ENCODE results near the gene PCP2. TPM values are rescaled to one million over a fixed set of nuclear protein-coding genes. Genes with fewer than 3 reads are reported as not detected.

Gene PCP2
- polyA plus RNA-seq (2011; rRNA removed), result not detected in 2 replicates
- not detected in 2 replicates for polyA minus RNA-seq (2011; rRNA and poly(A)+ RNA removed)

DNA sequence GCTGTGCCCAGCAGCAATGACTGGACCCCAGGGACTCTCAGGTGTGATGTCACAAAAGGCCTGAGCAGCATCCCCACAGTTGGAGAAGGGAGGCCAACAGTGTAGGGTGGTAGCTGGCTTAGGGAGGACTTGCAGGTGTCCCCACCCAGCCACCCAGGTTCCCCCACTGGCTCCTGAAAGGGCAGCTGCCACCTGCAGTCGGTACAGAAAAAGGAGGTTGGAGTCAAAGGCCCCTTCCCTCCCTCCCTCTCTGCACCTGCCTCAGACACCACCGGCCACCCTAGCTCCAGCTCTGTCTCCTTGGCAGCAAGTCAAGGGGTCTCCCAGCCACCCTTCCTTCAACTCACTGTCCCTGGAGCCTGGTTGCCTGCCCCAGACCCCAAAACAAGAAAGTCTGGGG lies at the start of gene PCP2:
Gene PCP2, minus strand, starts transcription at position 22 of the 400 bp plus-strand sequence. CDS start 262 bp downstream, outside the sequence.
- ChIA-PET CTCF (interaction anchor here (0.5 kb wide), 1 partner anchor 277 kb away, joined by 4 read pairs; no protein-coding TSS in a partner anchor), POLR2A (interaction anchor here (0.7 kb wide), 1 partner anchor 10 kb away, joined by 3 read pairs; no protein-coding TSS in a partner anchor)
- TF ChIP-seq, protein P1, sequence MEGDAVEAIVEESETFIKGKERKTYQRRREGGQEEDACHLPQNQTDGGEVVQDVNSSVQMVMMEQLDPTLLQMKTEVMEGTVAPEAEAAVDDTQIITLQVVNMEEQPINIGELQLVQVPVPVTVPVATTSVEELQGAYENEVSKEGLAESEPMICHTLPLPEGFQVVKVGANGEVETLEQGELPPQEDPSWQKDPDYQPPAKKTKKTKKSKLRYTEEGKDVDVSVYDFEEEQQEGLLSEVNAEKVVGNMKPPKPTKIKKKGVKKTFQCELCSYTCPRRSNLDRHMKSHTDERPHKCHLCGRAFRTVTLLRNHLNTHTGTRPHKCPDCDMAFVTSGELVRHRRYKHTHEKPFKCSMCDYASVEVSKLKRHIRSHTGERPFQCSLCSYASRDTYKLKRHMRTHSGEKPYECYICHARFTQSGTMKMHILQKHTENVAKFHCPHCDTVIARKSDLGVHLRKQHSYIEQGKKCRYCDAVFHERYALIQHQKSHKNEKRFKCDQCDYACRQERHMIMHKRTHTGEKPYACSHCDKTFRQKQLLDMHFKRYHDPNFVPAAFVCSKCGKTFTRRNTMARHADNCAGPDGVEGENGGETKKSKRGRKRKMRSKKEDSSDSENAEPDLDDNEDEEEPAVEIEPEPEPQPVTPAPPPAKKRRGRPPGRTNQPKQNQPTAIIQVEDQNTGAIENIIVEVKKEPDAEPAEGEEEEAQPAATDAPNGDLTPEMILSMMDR (IDR thresholded peaks at IDR 0.05; ENCODE audit: low read depth, low read length), result no peak
- H3K4me3 ChIP-seq (ENCODE audit: low read depth, low read length), result no peak within 1 kb of the TSS
- no peak within 1 kb of the TSS for H3K27ac ChIP-seq (ENCODE audit: low read depth, low read length)
- peaks cover 6% of the 10 kb centered on the region for H3K27me3 ChIP-seq (ENCODE audit: control insufficient read depth, insufficient read depth, low read length)
- no peak for DNase-seq (ENCODE audit: low read depth, low spot score)
- no peaks in the 10 kb centered on the region; the same call in 1 of the 2 replicates for H3K9me3 ChIP-seq (ENCODE audit: control insufficient read depth, insufficient read depth, low read length)

DNA sequence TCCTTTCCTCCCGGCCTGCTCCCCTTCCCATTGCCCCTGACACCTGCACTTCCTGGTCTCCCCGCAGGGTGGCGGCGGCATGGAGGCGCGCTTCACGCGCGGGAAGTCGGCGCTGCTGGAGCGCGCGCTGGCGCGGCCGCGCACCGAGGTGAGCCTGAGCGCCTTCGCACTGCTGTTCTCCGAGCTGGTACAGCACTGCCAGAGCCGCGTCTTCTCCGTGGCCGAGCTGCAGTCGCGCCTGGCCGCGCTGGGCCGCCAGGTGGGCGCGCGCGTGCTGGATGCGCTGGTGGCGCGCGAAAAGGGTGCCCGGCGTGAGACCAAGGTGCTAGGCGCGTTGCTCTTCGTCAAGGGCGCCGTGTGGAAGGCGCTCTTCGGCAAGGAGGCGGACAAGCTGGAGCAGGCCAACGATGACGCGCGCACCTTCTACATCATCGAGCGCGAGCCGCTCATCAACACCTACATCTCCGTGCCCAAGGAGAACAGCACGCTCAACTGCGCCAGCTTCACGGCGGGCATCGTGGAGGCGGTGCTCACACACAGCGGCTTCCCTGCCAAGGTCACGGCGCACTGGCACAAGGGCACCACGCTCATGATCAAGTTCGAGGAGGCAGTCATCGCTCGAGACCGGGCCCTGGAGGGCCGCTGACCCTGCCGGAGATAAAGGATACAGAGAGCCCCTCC lies 48.8 kb upstream of the PCP2 start:
- DNase-seq (ENCODE audit: low read depth, low spot score), result no peak
- ChIA-PET POLR2A (no interaction called here), CTCF (no interaction called here)
- no peaks in the 10 kb centered on the region; the same call in 1 of the 2 replicates for H3K9me3 ChIP-seq (ENCODE audit: control insufficient read depth, insufficient read depth, low read length)
- TF ChIP-seq, protein P1 (IDR thresholded peaks at IDR 0.05; ENCODE audit: low read depth, low read length), result no peak; the same call in 1 of the 2 replicates
- no peak overlapping the region for H3K27ac ChIP-seq (ENCODE audit: low read depth, low read length)
- peak overlapping the region; percentile 92 for H3K4me3 ChIP-seq (ENCODE audit: low read depth, low read length)
- H3K27me3 ChIP-seq (ENCODE audit: control insufficient read depth, insufficient read depth, low read length), result peaks cover 3% of the 10 kb centered on the region

DNA sequence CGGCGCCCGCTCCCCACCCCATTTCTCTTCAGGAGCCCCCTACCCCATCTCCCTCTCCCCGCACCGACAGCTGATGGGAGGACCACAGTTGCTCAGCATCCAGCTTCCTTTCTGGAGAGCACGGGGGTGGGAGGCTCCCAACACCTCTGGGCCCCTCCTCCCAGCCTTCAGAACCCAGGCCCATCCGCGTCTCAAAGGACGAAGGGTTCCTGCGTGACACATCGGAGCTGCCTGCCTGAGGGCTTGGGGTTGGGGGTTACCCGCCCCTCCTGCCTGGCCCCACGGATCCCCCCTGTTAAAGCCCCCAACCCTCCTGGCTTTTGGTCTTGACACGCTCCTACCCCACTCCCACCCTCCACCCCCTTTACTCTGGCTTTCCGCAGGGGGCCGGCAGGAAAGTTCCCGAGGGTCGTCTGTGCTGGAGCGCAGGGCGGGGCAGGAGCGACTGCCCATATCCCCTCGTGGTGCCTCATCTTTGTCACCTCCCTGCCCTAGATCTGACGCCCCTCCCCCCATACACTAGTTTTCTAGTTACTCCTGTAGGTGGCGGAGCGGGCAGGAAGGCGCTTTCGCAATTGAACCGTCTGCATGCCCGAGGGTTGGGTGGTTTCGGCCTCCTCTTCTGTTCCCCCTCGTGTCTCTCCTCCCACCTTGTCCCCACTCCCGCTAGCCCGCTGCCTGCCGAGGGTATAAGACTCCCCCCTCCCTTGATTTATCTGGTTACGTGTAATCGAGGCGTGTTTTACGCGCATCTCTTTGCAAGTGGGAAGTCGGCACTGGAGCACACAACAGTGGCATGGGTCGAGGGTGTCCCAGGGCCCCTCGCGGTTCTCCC lies 48.0 kb upstream of the PCP2 start:
- Histone ChIP-seq H3K4me3 (ENCODE audit: low read depth, low read length) (peak overlapping the region; percentile 92), H3K9me3 (ENCODE audit: control insufficient read depth, insufficient read depth, low read length) (no peaks in the 10 kb centered on the region; the same call in 1 of the 2 replicates), H3K27me3 (ENCODE audit: control insufficient read depth, insufficient read depth, low read length) (peaks cover 3% of the 10 kb centered on the region), H3K27ac (ENCODE audit: low read depth, low read length) (peak overlapping the region; percentile 39)
- POLR2A ChIA-PET, result interaction anchor here (0.5 to 1.0 kb wide), 6 partner anchors 29 to 143 kb away, joined by 3 to 11 read pairs (median 4); partner anchors contain the start of genes PET100 and XAB2
- TF ChIP-seq, protein P1 (IDR thresholded peaks at IDR 0.05; ENCODE audit: low read depth, low read length), result peak; percentile 68
- CTCF ChIA-PET, result interaction anchor here (0.5 to 2.2 kb wide), 42 partner anchors 8 to 582 kb away, joined by 3 to 80 read pairs (median 4); partner anchors contain the start of genes FCER2, INSR, PET100 and RETN
- peak; percentile 21 for DNase-seq (ENCODE audit: low read depth, low spot score)

DNA sequence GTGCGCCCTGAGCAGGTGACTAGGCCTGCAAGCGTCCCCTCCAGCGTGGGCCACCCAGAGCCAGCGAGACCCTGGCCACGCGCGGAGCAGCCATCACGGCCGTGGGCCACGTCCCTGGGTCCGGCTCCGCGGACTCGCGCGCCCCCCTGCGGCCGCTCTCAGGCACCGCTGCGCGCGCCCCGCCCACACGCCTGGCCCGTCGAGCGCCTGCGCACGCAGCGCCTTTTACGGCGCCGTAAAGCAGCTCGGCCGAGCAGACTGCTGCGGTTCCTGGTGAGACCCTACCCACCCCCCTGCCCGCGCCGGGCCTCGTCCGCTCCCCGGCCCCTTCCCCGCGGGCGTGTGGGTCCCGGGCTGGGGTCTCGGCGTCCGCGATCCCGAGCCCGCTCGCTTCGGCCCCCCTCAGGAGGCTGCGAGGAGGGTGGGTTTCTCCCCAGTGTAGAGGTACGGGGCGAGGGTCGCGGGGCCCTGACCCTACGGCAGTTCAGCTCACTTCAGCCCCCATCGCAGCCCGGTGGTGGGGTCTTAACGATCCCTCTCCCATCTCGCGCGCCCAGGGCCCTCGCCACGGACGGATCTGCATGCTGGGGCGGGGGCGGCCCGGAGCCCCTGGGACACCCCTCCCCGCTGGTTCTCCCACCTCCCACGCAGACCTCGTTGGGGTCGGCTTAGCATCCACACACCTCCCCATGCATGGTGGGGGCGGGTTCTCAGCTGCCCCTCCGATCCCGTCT lies 47.3 kb upstream of the PCP2 start, which contains the start of gene TRAPPC5:
Gene TRAPPC5, plus strand, starts transcription at position 228 of the 734 bp plus-strand sequence. CDS start 1,421 bp downstream, outside the sequence.
- H3K27me3 ChIP-seq (ENCODE audit: control insufficient read depth, insufficient read depth, low read length), result peaks cover 3% of the 10 kb centered on the region
- H3K9me3 ChIP-seq (ENCODE audit: control insufficient read depth, insufficient read depth, low read length), result no peaks in the 10 kb centered on the region; the same call in 1 of the 2 replicates
- TF ChIP-seq, protein P1 (IDR thresholded peaks at IDR 0.05; ENCODE audit: low read depth, low read length), result peak; percentile 64
- DNase-seq (ENCODE audit: low read depth, low spot score), result peak; percentile 39
- H3K4me3 ChIP-seq (ENCODE audit: low read depth, low read length), result peak within 1 kb of the TSS; percentile 92
- ChIA-PET POLR2A (interaction anchor here (0.5 to 1.0 kb wide), 6 partner anchors 28 to 144 kb away, joined by 3 to 11 read pairs (median 4); partner anchors contain the start of genes PET100 and XAB2), CTCF (interaction anchor here (0.5 to 2.2 kb wide), 43 partner anchors 9 to 581 kb away, joined by 3 to 80 read pairs (median 4); partner anchors contain the start of genes FCER2, INSR, PET100 and RETN)
- peak within 1 kb of the TSS; percentile 39 for H3K27ac ChIP-seq (ENCODE audit: low read depth, low read length)

All from AG04450 (cell line).